Pons (tissue), 1 donor: Measurements from ENCODE around the gene ADCY7.

ENCODE experiments used
- DNase-seq: peaks from one replicate; pipeline ENCODE4 v3.0.0-alpha.2; 2016; ENCODE audit warnings: low spot score

The ADCY7 gene

DNA sequence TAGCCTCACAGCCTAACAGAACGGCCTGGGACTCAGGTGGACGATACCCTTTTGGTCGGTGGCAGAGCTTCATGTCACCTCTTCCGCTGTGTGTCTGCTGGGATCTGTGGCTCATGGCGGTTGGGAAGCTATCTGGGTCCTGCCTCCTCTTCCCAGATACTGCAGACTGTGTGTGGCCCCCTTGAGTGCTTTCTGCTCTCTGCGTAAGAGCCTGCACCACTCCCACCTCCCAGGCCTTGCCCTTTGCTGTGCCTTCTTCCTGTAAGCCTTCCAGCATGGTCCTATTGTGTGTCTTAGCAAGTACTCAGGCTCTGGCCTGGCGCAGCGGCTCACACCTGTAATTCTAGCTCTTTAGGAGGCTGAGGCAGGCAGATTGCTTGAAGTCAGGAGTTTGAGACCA lies 17.5 kb upstream of the ADCY7 start:
- no peak for DNase-seq

DNA sequence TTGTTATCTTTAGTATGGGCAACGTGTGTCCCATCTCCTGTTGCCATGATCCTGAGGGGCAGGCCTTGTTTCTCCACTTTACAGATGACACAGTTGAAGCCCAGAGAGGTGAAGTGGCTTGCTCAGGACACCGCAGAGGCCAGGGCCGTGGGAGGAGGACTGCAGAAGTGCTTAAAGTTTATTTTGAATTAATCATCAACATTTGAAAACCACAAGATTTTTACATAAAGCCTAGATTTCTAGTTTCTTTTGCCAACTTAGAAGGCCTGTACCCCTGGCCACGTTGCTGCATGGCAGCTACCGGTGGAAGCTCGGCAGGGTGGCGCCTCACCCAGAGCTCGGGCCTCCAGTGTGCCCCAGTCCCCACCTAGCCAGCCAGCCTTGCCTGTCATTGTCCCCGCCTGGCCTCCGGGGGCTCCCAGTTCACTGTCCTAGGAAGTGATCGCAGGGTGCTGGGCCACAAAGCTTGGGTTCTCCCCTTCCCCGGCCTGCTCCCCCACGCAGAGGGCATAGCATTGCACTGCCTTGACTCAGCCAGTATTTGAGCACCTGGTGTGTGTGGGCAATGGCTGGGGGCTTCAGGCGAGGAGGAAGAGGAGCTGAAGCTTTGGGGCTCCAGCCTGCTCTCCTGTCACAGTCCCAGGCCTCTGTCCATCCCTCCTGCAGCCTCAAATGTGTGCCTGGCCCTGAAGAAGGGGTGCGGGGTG lies 14.8 kb upstream of the ADCY7 start:
- no peak for DNase-seq

DNA sequence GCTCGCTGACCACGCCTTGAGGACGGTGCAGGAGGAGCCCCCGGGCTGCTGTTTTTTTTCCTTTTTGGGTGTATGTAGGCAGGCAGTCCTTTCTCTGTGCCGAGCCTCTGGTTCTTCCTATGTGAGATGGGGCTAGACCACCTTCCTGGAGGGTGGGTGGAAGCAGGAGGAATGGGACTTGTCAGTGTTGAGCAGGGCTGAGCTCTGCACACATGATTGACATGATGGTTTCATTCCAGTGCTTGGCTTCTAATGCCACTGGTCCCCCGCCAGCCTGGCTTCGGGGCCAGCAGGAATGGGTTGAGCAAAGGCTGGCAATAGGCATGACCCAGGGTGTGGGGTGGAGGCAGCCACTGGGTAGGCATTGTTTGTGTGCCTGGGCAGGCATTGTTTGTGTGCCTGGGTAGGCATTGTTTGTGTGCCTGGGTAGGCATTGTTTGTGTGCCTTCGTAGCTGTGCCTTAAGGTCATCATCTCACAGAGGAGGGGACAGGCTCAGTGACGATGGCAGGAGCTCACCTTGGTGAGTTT lies 14.2 kb upstream of the ADCY7 start:
- DNase-seq: no peak

DNA sequence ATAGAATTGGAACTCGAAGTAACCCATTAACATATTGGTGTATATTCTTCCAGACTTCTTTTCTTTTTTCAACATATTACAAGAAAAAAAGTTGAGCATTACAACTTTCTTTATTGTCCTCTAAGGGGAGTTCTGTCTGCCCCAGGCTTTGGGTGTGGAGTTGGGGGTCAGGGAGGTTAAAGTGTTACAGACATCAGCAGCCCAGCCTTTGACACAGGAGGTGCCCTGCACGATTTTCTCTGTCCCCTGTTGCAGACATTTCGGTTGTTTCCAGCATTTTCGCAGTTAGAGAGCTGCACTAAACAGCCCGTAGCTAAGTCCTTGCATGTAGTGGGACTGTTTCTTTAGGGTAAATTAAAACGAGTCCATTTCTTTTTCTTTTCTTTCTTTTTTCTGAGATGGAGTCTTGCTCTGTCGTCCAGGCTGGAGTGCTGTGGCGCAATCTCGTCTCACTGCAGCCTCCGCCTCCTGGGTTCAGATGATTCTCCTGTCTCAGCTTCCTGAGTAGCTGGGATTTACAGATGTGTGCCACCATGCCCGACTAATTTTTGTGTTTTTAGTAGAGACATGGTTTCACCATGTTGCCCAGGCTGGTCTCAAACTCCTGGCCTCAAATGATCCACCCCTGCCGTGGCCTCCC lies 13.4 kb upstream of the ADCY7 start:
- DNase-seq: no peak

DNA sequence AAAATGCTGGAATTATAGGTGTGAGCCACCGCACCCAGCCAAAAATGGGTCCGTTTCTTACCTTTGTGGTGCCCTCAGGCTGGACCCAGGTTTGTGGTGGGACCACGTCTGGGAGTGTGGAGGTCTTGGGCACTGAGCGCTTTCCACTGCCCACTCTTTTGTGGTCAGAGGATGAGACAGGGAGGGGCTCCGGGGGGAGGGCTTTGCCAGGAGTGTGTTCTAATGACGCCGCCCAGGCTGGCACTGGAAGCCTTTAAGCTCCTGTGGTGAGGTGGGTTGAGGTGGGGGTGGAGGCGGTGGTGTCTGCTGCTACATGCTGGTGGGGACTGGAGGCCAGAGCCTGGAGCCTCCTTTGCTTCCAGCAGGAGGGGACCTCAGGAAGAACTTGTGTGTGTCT lies 12.8 kb upstream of the ADCY7 start:
- no peak for DNase-seq

DNA sequence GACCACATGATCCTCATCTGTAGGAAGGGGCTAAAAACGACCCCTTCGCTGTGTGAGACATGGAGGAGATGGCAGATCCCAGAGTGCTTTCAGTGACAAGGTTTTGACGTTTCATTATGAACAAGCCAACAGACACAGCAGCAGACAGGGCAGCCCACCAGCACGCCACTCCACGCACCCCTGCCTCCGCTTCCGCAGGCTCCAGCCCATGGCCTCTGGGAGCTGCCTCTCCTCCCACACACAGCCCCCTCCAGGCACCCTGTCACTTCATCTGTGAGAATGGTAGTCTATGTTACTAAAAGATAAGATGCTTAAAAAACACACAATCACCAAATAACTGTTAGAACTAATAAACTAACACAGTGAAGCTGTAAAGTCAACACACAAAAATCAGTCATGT lies 12.3 kb upstream of the ADCY7 start:
- DNase-seq: no peak

DNA sequence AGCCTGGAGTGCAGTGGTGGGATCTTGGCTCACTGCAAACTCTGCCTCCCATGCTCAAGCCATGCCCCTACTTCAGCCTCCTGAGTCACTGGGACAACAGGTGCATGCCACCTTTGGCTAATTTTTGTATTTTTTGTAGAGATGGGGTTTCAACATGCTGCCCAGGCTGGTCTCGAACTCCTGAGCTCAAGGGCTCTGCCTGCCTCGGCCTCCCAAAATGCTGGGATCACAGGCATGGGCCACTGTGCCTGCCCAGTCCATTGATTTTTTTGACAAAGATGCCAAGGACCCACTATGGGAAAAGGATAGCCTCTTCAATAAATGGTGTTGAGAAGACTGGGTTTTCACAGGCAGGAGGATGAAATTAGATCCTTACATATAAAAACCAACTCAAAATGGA lies 10.8 kb upstream of the ADCY7 start:
- no peak for DNase-seq

DNA sequence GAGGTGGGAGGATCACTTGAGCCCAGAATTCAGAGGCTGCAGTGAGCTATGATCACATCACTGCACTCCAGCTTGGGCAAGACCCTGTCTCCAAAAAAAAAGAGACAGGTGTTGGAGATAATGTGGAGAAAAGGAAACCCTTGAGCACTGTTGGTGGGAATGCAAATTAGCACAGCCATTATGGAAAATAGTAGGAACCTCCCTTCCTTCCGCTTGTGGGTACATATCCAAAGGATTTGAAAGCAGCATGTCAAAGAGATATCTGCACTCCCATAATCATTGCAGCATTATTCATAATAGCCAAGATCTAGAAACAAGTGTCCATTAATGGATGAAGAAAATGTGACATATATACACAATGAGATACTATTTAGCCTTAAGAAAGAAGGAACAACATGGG lies 9.7 kb upstream of the ADCY7 start:
- no peak for DNase-seq

DNA sequence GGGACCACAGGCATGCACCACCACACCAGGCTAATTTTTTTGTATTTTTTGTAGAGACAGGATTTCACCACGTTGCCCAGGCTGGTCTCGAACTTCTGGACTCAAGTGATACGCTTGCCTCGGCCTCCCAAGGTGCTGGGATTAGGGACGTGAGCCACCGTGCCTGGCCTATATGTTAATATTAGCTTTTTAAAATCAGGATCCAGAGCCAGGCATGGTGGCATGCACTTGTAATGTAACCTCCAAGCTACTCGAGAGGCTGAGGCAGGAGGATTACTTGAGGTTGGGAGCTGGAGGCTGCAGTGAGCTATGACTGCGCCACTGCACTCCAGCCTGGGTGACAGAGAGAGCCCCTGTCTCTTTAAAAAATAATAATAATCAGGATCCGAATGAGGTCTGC lies 8.5 kb upstream of the ADCY7 start:
- no peak for DNase-seq

DNA sequence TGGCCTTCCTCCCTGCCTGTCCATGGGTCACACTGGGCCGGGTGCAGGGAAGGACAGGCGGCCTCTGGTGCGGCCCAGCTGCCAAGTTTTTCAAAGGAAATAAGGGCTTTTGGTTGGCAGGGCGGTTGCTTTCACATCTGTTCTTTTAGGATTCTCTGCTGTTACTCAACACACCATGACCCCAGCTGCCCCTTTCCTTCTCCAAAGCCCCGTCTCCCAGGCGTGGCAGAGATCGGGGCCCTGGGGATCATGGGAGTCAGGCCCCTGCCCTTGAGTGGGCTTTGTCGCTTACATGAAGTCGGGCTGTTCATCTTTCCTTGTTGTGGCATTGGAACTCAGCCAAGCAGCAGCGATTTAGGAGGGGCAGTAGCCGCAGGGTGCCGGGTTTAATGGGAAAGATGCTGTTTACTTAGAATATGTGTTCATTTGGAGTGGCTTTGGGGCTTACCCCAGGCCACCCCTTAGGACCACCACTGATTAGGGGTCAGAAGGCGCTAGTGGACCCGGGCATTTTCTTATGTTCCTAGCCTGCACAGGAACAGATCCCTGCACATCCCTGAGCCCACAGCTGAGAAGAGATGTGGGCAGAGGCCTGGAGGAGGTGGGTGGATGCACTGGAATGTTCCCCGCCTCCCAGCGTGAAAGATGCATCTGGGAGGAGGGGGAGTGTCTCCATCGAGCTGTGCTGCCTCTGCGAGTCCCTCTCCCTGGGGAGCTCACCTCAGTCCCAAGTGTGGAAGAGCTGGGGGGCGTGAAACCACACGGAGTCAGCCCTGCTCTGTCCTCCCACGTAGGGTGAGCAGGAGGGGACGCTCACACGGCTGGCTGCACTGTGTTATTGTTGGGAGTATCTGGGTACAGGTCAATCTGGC lies 6.8 kb upstream of the ADCY7 start:
- no peak for DNase-seq

DNA sequence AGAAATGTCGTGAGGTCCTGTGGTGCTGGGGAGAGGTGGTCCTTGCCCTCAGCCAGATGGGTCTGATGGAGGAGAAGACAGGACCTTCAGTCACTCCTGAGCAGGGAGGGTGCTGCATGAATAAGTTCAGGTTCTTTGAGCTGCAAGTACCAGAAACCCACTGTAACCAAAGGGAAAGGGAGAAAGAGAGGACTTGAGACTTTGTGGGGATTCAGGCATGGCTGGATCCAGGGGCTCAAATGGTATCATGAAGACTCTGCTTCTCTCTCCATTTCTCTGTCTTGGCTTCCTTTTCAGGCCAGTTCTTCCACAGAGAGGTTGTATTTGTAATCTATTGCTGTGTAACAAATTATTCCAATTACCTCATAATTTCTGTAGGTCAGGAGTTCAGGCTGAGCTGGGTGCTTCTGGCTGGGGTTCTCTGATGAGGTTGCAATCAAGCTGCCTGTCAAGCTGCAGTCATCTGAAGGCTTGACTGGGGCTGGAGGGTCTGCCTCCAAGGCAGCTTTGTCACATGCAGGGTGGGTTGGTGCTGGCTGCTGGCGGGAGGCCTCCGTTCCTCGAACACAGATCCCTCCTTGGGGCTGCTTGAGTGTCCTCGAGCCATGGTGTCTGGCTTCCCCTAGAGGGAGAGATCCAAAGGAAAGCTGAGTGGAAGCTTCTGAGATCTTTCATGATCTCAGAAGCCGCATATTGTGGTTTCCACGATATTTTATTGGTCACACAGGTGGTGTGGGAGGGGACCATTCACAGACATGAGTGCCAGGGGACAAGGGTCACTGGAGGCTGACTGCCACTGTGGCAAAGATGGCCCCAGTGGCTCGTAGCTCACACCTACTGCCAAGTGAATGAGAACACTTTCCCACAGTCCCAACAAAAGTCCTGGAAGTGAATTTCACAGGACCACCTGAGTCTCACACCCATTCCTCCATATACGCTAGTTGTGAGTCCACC lies 5.9 kb upstream of the ADCY7 start:
- DNase-seq: no peak

DNA sequence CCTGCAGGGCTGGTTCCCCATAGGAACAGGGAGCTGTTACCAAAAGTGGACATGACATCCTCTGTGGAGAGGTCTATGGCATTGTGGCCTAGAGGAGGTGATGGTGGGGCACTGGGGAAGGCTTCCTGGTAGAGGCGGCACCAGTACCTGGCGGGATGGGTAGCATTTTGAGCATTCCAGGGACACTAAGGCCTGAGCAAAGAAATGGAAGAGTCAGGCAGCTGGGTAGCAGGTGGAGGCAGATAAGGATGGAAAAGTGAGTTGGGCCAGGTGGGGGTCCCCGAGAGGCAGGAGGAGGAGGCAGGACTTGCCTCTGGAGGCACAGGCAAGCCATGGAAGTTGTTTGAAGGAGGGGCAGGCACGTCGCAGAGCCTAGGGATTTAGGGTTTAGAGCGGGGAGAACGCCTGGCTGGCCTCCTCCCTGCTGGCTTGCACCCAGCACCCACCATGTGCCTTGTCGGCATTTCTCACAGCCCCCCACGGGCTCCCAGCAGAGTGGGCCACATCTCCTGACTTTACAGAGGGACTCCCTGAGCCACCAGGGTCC lies 5.1 kb upstream of the ADCY7 start:
- no peak for DNase-seq

DNA sequence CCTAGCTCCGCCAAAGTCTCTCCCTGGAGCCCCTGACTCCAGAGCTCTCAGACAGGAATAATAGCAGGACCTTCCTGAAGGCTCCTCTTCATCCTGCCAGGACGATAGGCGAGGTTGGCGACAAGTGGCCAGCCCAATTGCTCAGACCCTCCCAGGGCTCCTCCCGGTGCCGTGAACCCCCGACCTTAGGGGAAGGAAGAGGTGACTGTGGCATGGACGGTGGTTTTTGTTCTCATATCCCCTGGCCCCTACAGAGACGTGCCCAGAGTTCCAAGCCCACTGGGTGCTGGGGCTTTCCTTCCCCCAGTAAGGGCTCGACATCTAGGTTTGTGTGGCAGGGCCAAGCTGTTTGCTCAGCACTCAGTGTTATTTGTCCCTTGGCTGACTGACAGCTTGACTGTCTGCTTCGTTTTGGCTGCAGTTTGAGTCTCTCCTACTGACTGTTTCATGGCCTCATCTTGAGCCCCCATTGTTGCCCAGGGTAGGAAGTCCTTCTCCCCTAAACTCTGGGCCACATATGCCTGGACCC lies 4.6 kb upstream of the ADCY7 start:
- no peak for DNase-seq

DNA sequence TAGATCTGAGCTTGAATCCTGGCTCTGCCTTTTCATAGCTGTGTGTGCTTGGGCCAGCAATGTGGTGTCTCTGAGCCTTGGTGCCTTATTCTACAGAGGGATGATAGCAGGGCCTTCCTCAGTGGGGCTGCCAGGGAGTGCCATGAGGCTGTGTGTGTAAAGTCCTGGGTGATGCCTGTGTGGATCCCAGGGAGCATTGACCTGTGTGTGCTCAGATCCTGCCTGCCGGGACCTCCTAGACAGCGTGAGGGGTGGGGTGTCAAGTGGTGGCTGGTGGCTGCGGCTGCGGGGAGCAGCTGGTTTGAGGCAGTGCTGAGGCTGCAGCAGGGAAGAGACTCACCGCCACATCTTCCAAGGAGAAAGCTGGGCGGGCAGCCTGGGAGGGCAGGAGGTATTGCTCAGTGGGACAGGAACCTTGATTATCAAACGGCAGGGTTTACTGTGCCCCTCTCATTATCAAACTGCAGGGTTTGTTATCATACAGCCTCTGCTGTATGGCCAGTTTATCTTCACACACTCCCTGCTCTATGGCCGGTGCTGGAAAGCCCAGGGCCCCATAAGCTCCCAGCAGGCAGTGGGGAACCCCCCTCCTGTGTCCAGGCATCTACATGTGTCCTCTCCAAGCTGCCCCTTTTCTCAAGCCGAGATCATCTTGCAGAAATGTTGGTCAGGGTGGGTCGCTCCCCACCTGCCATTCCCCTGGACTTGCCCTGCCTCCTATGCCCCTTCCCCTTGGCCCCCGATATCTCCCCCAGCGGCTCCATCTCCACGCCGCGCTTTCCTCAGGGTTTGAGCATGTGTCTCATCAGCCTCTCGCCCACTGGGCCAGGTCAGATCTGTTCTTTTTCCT lies 3.1 kb upstream of the ADCY7 start:
- DNase-seq: no peak

DNA sequence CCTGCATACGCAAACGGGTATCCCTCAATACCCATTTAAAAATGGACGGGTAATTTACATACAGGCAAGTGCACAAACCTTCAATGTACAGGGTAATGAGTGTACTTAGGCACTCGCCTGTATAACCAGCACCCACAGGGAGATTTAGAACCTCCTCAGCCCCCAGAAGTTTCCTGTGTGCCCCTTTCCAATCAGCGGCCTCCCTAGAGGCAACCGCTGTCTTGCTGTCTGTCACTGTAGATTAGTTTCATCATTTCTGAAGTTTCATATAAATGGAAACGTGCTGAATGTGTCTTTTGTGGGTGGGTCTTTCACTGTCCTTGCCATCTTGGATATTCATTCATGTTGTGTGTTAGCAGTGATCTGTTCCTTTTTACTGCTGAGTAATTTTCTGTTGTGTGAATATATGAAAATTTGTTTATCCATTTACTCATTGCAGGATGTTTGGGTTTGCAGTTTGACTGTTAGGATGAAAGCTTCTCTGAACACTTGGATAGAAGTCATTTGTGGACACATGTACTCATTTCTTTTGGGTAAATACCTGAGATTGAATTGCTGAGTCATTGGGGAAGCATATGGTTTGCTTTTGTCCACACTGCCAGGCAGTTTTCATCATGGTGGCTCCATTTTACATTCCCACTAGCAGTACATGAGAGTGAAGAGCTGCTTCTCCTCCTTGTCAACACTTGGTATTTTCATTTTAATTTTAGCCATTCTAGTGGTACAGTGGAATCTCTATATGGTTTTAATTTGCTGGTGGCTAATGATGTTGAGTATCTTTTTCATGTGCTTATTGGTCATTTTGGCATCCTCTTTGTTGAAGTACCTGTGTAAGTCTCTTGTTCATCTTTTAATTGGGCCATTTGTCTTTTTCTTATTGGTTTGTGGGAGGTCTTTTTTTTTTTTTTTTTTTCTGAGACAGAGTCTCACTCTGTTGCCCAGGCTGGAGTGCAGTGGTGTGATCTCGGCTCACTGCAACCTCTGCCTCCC lies 2.1 kb upstream of the ADCY7 start:
- no peak for DNase-seq

DNA sequence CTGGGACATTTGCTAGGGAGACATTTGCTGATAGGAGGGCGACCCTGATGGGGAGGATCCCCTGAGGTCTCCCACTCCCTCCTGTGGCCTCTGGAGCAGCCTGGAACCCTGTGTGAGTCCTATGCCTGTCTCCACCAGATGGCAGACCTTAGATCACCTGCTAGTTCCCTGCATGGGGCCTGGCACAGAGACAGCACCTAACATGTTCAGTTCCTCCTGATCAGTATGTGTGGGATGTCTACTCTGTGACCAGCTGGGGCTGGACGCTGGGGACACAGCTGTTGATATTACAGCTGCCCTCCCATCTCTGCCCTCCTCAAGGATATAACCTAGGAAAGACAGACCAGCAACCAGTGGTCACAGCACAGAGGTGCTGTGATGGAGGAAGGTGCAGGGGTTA lies 1.1 kb upstream of the ADCY7 start:
- no peak for DNase-seq

DNA sequence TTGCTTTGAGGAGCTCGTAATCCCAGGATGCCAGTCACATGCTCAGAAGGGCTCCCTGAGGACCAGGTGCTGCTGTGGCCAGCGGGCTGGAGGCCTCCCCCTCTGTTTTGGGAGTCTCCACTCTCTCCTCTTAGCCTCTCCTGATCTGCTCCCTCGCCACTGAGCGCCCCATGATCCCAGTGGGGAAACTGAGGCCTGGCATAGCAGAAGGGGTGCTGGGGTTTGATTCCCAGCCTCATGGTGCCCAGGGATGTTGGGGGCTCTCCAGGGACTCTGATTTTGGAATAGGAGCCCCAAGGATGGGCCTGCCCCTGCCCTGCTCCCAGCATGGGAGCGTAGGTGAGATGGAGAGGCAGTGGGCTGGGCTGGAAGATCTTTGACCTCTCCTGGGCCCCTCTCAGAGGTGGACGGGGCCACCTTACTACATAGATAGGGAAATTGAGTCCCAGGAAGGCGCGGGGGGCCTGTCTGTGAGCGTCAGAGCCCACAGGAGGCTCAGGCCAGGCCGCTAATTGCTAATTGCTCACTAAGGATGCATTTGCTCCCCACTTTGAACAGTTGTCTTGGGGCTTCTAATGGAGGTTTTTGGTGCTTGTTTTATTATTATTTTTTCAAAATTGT lies 525 bp upstream of the ADCY7 start:
- no peak for DNase-seq

DNA sequence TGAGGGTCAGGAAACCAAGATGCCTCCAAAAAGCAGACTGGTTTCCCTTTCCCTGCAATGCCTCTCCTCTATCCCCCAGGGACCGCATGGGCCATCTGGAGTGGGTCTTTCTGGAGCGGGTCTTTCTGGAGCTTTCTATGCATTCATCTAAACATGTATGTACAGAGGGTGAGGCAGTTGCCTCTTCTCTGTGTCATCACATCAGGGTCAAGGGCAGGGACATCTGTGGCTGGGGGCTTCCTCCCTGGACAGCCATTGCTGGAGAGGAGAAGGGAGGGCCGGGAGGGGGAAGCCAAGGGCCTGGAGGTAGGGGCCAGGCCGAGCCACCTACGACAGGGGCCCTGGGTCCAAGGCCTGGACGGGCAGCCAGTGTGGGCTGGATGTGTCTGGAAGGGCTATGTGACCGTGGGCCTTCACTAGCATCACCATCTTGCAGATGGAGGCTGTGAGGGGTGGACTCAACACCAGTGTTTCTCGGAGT lies 840 bp downstream of the ADCY7 start:
- DNase-seq: no peak
